ENCODE results near the gene KCNT1. TPM values are rescaled to one million over a fixed set of nuclear protein-coding genes. Genes with fewer than 3 reads are reported as not detected.

The KCNT1 gene
- total and polyA plus RNA-seq, 2 donors (not counting 3 experiments of a cell fraction or from before 2014, with no cell fraction given): not detected

GRCh38 chr9:135734616-135735144, 32.7 kb downstream of the KCNT1 start:
- no TSS peak for BruUV-seq (replicated peaks)
- Histone ChIP-seq H3K27ac (ENCODE audit: insufficient read depth, low read depth, low read length) (no peak overlapping the region), H3K79me2 (ENCODE audit: control insufficient read depth, insufficient read depth, low read length) (no peaks in the 10 kb centered on the region), H3K4me1 (ENCODE audit: control insufficient read depth, extremely low read depth, insufficient read depth, low read length) (no peaks in the 10 kb centered on the region), H3K27me3 (ENCODE audit: control insufficient read depth in 2 of 2, insufficient read depth in 2 of 2, low read length in 2 of 2) (peaks cover 2 to 7% of the 10 kb centered on the region in 2 experiments), H2AFZ (ENCODE audit: low read depth, low read length) (no peak overlapping the region), H3K36me3 (ENCODE audit: control insufficient read depth in 2 of 2, extremely low read depth in 1 of 2, insufficient read depth in 2 of 2, low read length in 2 of 2) (no peaks in the 10 kb centered on the region), H3K9ac (replicated peaks; ENCODE audit: extremely low read depth, insufficient read depth, low read length) (no peak overlapping the region), H4K20me1 (replicated peaks; ENCODE audit: control insufficient read depth, extremely low read depth, insufficient read depth, low read length) (no peaks in the 10 kb centered on the region), H3K9me3 (replicated peaks; ENCODE audit: control insufficient read depth, insufficient read depth, low read length) (peaks cover 2% of the 10 kb centered on the region), H3K4me3 (replicated peaks in 1 of 3; ENCODE audit: insufficient read depth in 1 of 3, low read depth in 1 of 3, low read length in 3 of 3) (no peak overlapping the region), H3K4me2 (ENCODE audit: insufficient read depth, low read length) (no peak overlapping the region), H3K9me1 (replicated peaks; ENCODE audit: control insufficient read depth, extremely low read depth, insufficient read depth, low read length) (no peaks in the 10 kb centered on the region)
- ChIA-PET CTCF (no interaction called here), POLR2A (no interaction called here)
- DNase-seq (ENCODE audit: low read depth, low spot score) (no peak), FAIRE-seq (no peak)
- TF ChIP-seq EZH2 (IDR thresholded peaks at IDR 0.05; ENCODE audit: borderline replicate concordance, low read depth, low read length, severe bottlenecking) (no peak), GATA2 (IDR thresholded peaks at IDR 0.05; ENCODE audit: insufficient read depth, insufficient read length, low read depth, low read length) (no peak), MYC (IDR thresholded peaks at IDR 0.05; ENCODE audit: low read depth, low read length) (no peak), FOS (IDR thresholded peaks at IDR 0.05; ENCODE audit: borderline replicate concordance, insufficient read depth, low read length) (no peak), POLR2A (IDR thresholded peaks at IDR 0.05; ENCODE audit: low read depth, low read length) (no peak), JUN (IDR thresholded peaks at IDR 0.05; ENCODE audit: borderline replicate concordance, insufficient read depth, insufficient read length, low read depth) (no peak)
- intact Hi-C loops (cut with micrococcal nuclease) (loop anchor here (5.0 kb wide), 1 partner anchor 32 kb away; the partner anchor contains the start of gene KCNT1), dilution Hi-C loops (cut with MboI; ENCODE audit: extremely low pct_ligation_motif_present, low sequenced_read_pairs) (no loop called here)

GRCh38 chr9:135736272-135736978, 34.4 kb downstream of the KCNT1 start:
- Histone ChIP-seq H3K36me3 (ENCODE audit: control insufficient read depth in 2 of 2, extremely low read depth in 1 of 2, insufficient read depth in 2 of 2, low read length in 2 of 2) (no peaks in the 10 kb centered on the region), H2AFZ (ENCODE audit: low read depth, low read length) (no peak overlapping the region), H3K79me2 (ENCODE audit: control insufficient read depth, insufficient read depth, low read length) (no peaks in the 10 kb centered on the region), H3K9me3 (replicated peaks; ENCODE audit: control insufficient read depth, insufficient read depth, low read length) (peaks cover 2% of the 10 kb centered on the region), H4K20me1 (replicated peaks; ENCODE audit: control insufficient read depth, extremely low read depth, insufficient read depth, low read length) (no peaks in the 10 kb centered on the region), H3K9ac (replicated peaks; ENCODE audit: extremely low read depth, insufficient read depth, low read length) (no peak overlapping the region), H3K4me2 (ENCODE audit: insufficient read depth, low read length) (no peak overlapping the region), H3K4me1 (ENCODE audit: control insufficient read depth, extremely low read depth, insufficient read depth, low read length) (no peaks in the 10 kb centered on the region), H3K27me3 (ENCODE audit: control insufficient read depth in 2 of 2, insufficient read depth in 2 of 2, low read length in 2 of 2) (peaks cover 2 to 7% of the 10 kb centered on the region in 2 experiments), H3K4me3 (replicated peaks in 1 of 3; ENCODE audit: insufficient read depth in 1 of 3, low read depth in 1 of 3, low read length in 3 of 3) (no peak overlapping the region), H3K9me1 (replicated peaks; ENCODE audit: control insufficient read depth, extremely low read depth, insufficient read depth, low read length) (no peaks in the 10 kb centered on the region), H3K27ac (ENCODE audit: insufficient read depth, low read depth, low read length) (no peak overlapping the region)
- ChIA-PET CTCF (no interaction called here), POLR2A (no interaction called here)
- TF ChIP-seq POLR2A (IDR thresholded peaks at IDR 0.05; ENCODE audit: low read depth, low read length): no peak
- no peak for TF ChIP-seq JUN (IDR thresholded peaks at IDR 0.05; ENCODE audit: borderline replicate concordance, insufficient read depth, insufficient read length, low read depth)
- peak; percentile 56 for TF ChIP-seq EZH2 (IDR thresholded peaks at IDR 0.05; ENCODE audit: borderline replicate concordance, low read depth, low read length, severe bottlenecking)
- no peak for TF ChIP-seq GATA2 (IDR thresholded peaks at IDR 0.05; ENCODE audit: insufficient read depth, insufficient read length, low read depth, low read length)
- dilution Hi-C loops (cut with MboI; ENCODE audit: extremely low pct_ligation_motif_present, low sequenced_read_pairs): no loop called here
- BruUV-seq (replicated peaks): no TSS peak
- DNase-seq (ENCODE audit: low read depth, low spot score) (no peak), FAIRE-seq (no peak)
- intact Hi-C loops (cut with micrococcal nuclease): loop anchor here (5.0 kb wide), 1 partner anchor 34 kb away; the partner anchor contains the start of gene KCNT1
